Fibroblast of skin of abdomen (primary cell): ENCODE data around the gene PRKN.
"Not testable (repeated sequence)": the region's sequence is repeated elsewhere in the genome, so short reads cannot be mapped to it uniquely, and the experiment has no call there.

Experiments used
- DNase-seq: peaks from one replicate; pipeline ENCODE4 v3.0.0-alpha.2; 2013

The PRKN gene

GRCh38 chr6:161941565-161941964 is 786.0 kb downstream of the PRKN start:
- DNase-seq, result no peak

- no peak for DNase-seq
These were observed 787.0 kb downstream of the PRKN start for GRCh38 chr6:161940519-161940918.

GRCh38 chr6:161926324-161926723 is 801.2 kb downstream of the PRKN start:
- DNase-seq, result no peak

- DNase-seq, result no peak
These were observed 803.0 kb downstream of the PRKN start for GRCh38 chr6:161924516-161925116.

GRCh38 chr6:161922631-161923119 is 804.9 kb downstream of the PRKN start:
- DNase-seq, result peak; percentile 61

- DNase-seq, result no peak
These were observed 805.8 kb downstream of the PRKN start for GRCh38 chr6:161921602-161922395.

GRCh38 chr6:161919691-161920090 is 807.9 kb downstream of the PRKN start:
- peak; percentile 57 for DNase-seq

- no peak for DNase-seq
These were observed 808.8 kb downstream of the PRKN start for GRCh38 chr6:161918628-161919205.

GRCh38 chr6:161918109-161918531 is 809.4 kb downstream of the PRKN start:
- peak; percentile 59 for DNase-seq

- peak; percentile 36 for DNase-seq
These were observed 809.9 kb downstream of the PRKN start for GRCh38 chr6:161917645-161918044.

GRCh38 chr6:161915456-161915964 is 812.1 kb downstream of the PRKN start:
- no peak for DNase-seq

GRCh38 chr6:161908872-161909271 is 818.7 kb downstream of the PRKN start:
- DNase-seq, result no peak

- DNase-seq, result no peak
These were observed 821.0 kb downstream of the PRKN start for GRCh38 chr6:161906571-161906970.

- DNase-seq, result no peak
These were observed 823.9 kb downstream of the PRKN start for GRCh38 chr6:161903584-161904212.

- DNase-seq, result no peak
These were observed 825.7 kb downstream of the PRKN start for GRCh38 chr6:161901740-161902426.

GRCh38 chr6:161894436-161894835 is 833.1 kb downstream of the PRKN start:
- no peak for DNase-seq

GRCh38 chr6:161891542-161891941 is 836.0 kb downstream of the PRKN start:
- no peak for DNase-seq

GRCh38 chr6:161890832-161891297 is 836.7 kb downstream of the PRKN start:
- DNase-seq, result no peak

- DNase-seq, result peak; percentile 16
These were observed 837.3 kb downstream of the PRKN start for GRCh38 chr6:161890133-161890831.

GRCh38 chr6:161889324-161889723 is 838.2 kb downstream of the PRKN start:
- DNase-seq, result no peak

- DNase-seq, result not testable (repeated sequence)
These were observed 841.0 kb downstream of the PRKN start for GRCh38 chr6:161886545-161886944.

GRCh38 chr6:161884782-161885181 is 842.8 kb downstream of the PRKN start:
- no peak for DNase-seq
